NCI-H510A (cell line): ENCODE data around the gene MASTL.

Source experiments
- DNase-seq: peaks from one replicate; lab custom pipeline; 2025; lab: John Stamatoyannopoulos, UW

The MASTL gene

GRCh38 chr10:27225642-27226257, 70.6 kb downstream of the MASTL start:
- no peak for DNase-seq

- no peak for DNase-seq
Measured at GRCh38 chr10:27230022-27230421, 74.9 kb downstream of the MASTL start.

GRCh38 chr10:27235706-27236105, 80.6 kb downstream of the MASTL start:
- no peak for DNase-seq
